Measurements from ENCODE around the gene ZNF827. TPM values are rescaled to one million over a fixed set of nuclear protein-coding genes. Genes with fewer than 3 reads are reported as not detected.

ZNF827 gene
- total and polyA plus RNA-seq, 2 experiments from 2014 or later = 7.8 to 17.5 TPM

DNA sequence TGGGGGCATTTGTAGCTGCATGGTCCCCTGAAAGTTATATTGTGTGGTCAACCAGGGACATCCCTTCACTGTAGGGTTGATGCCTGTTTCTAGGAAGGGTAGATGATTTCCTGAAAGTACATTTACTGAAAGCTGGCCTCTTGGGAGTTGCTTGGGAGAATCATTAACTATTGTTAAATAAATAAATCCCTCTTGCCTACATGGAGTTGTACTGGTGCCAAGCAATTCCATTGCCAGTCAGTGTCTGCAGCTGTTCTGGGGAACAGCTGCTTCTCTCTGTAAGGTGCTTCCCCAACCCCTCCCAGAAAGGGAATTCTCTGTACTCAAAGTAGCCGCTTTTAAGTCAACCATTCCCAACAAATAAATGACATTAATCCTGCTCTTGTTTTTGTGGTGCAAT, 207.6 kb downstream of the ZNF827 start:
- Histone ChIP-seq H2AFZ (no peak overlapping the region), H3K4me3 (no peak overlapping the region), H3K9me2 (replicated peaks; ENCODE audit: insufficient read depth) (no peaks in the 10 kb centered on the region), H3K27me3 (no peaks in the 10 kb centered on the region), H3K4me1 (ENCODE audit: insufficient read depth) (peaks cover 40% of the 10 kb centered on the region), H4K20me1 (ENCODE audit: insufficient read depth, poor library complexity, severe bottlenecking) (no peaks in the 10 kb centered on the region), H3K27ac (peak overlapping the region; percentile 32), H3K9me3 (ENCODE audit: low read depth) (no peaks in the 10 kb centered on the region), H3K36me3 (replicated peaks; ENCODE audit: insufficient read depth, low read depth) (no peaks in the 10 kb centered on the region), H3K4me2 (peak overlapping the region; percentile 57), H3K79me2 (no peaks in the 10 kb centered on the region)
- DNase-seq (ENCODE audit: low spot score) = peak; percentile 58
- TF ChIP-seq EZH2 (IDR thresholded peaks at IDR 0.05; ENCODE audit: borderline replicate concordance) (no peak), EZH2phosphoT487 (IDR thresholded peaks at IDR 0.05; ENCODE audit: low read depth, severe bottlenecking, unreplicated experiment) (no peak)
- TF ChIP-seq, protein P1, sequence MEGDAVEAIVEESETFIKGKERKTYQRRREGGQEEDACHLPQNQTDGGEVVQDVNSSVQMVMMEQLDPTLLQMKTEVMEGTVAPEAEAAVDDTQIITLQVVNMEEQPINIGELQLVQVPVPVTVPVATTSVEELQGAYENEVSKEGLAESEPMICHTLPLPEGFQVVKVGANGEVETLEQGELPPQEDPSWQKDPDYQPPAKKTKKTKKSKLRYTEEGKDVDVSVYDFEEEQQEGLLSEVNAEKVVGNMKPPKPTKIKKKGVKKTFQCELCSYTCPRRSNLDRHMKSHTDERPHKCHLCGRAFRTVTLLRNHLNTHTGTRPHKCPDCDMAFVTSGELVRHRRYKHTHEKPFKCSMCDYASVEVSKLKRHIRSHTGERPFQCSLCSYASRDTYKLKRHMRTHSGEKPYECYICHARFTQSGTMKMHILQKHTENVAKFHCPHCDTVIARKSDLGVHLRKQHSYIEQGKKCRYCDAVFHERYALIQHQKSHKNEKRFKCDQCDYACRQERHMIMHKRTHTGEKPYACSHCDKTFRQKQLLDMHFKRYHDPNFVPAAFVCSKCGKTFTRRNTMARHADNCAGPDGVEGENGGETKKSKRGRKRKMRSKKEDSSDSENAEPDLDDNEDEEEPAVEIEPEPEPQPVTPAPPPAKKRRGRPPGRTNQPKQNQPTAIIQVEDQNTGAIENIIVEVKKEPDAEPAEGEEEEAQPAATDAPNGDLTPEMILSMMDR (IDR thresholded peaks at IDR 0.05; ENCODE audit: poor library complexity) = no peak
- WGBS (ENCODE audit: low lambda C conversion rate, missing lambda C conversion rate) = 48% methylated on average over 1 of the region's 1 CpG

DNA sequence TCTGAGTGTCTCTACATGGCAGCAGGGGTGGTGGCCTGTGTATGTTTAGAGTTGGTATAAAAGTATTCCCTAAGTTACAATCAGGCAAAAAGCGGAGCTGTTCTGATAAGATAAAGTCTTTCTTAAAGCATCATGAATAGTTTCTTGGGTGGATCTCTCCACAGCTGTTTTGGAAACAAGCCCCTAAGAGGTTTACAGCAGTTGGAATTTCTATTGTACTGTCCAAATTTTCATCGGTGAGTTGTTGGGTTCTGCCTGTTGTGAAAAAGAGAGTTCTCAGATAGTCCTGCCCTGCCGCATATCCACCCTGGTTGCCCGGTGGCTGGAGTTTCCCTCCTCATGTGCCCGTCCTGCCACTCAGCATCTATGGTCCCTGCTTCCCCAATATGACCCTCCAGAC, 208.6 kb downstream of the ZNF827 start:
- Histone ChIP-seq H3K9me3 (ENCODE audit: low read depth) (no peaks in the 10 kb centered on the region), H3K27me3 (no peaks in the 10 kb centered on the region), H3K27ac (no peak overlapping the region), H4K20me1 (ENCODE audit: insufficient read depth, poor library complexity, severe bottlenecking) (no peaks in the 10 kb centered on the region), H3K9me2 (replicated peaks; ENCODE audit: insufficient read depth) (no peaks in the 10 kb centered on the region), H3K36me3 (replicated peaks; ENCODE audit: insufficient read depth, low read depth) (no peaks in the 10 kb centered on the region), H3K4me2 (no peak overlapping the region), H2AFZ (no peak overlapping the region), H3K4me3 (no peak overlapping the region), H3K79me2 (no peaks in the 10 kb centered on the region), H3K4me1 (ENCODE audit: insufficient read depth) (peaks cover 31% of the 10 kb centered on the region)
- WGBS (ENCODE audit: low lambda C conversion rate, missing lambda C conversion rate) = 78% methylated on average over 5 of the region's 5 CpGs
- TF ChIP-seq, protein P1 (IDR thresholded peaks at IDR 0.05; ENCODE audit: poor library complexity) = no peak
- TF ChIP-seq EZH2phosphoT487 (IDR thresholded peaks at IDR 0.05; ENCODE audit: low read depth, severe bottlenecking, unreplicated experiment) = no peak
- TF ChIP-seq EZH2 (IDR thresholded peaks at IDR 0.05; ENCODE audit: borderline replicate concordance) = no peak
- DNase-seq (ENCODE audit: low spot score) = no peak

DNA sequence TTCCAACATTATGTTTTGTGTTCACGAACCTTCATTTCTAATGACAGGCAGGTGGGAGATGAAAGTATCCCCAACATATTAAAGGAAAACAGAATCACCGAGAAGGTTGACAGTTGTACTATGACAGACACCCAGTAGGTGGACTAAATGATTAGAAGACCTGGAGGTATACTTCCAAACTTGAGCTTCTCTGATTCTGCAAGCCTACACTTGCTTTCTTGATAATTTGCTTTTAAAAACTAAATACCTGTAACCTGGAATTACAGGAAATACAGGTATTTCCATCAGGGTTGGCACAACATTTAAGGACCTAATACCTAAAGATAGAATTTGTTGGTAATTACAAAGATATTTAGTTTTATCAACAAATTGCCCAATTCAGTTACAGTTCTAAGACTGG, 215.3 kb downstream of the ZNF827 start:
- Histone ChIP-seq H4K20me1 (ENCODE audit: insufficient read depth, poor library complexity, severe bottlenecking) (no peaks in the 10 kb centered on the region), H3K4me3 (no peak overlapping the region), H2AFZ (no peak overlapping the region), H3K27me3 (no peaks in the 10 kb centered on the region), H3K36me3 (replicated peaks; ENCODE audit: insufficient read depth, low read depth) (no peaks in the 10 kb centered on the region), H3K9me3 (ENCODE audit: low read depth) (no peaks in the 10 kb centered on the region), H3K4me1 (ENCODE audit: insufficient read depth) (no peaks in the 10 kb centered on the region), H3K9me2 (replicated peaks; ENCODE audit: insufficient read depth) (no peaks in the 10 kb centered on the region), H3K27ac (no peak overlapping the region), H3K4me2 (no peak overlapping the region), H3K79me2 (no peaks in the 10 kb centered on the region)
- no peak for DNase-seq (ENCODE audit: low spot score)
- TF ChIP-seq EZH2phosphoT487 (IDR thresholded peaks at IDR 0.05; ENCODE audit: low read depth, severe bottlenecking, unreplicated experiment) = no peak
- TF ChIP-seq EZH2 (IDR thresholded peaks at IDR 0.05; ENCODE audit: borderline replicate concordance) = no peak
- TF ChIP-seq, protein P1 (IDR thresholded peaks at IDR 0.05; ENCODE audit: poor library complexity) = no peak
- WGBS (ENCODE audit: low lambda C conversion rate, missing lambda C conversion rate) = 90% methylated on average over 2 of the region's 2 CpGs

DNA sequence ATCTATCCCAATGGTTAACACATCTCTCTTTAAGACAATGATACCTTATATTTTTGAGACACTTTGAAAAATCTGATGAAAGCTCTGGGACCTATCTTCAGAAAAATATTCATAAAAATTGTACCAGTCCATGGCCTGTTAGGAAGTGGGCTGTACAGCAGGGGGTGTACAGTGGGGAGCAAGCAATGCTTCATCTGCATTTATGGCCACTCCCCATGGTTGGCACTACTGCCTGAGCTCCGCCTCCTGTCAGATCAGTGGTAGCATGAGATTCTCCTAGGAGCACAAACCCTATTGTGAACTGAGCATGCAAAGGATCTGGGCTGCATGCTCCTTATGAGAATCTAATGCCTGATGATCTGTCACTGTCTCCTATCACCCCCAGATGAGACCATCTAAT, 216.1 kb downstream of the ZNF827 start:
- H3K36me3 ChIP-seq (replicated peaks; ENCODE audit: insufficient read depth, low read depth) = no peaks in the 10 kb centered on the region
- H3K4me1 ChIP-seq (ENCODE audit: insufficient read depth) = no peaks in the 10 kb centered on the region
- no peaks in the 10 kb centered on the region for H3K9me2 ChIP-seq (replicated peaks; ENCODE audit: insufficient read depth)
- no peak overlapping the region for H3K4me2 ChIP-seq
- no peak for DNase-seq (ENCODE audit: low spot score)
- TF ChIP-seq EZH2phosphoT487 (IDR thresholded peaks at IDR 0.05; ENCODE audit: low read depth, severe bottlenecking, unreplicated experiment) (no peak), EZH2 (IDR thresholded peaks at IDR 0.05; ENCODE audit: borderline replicate concordance) (no peak)
- TF ChIP-seq, protein P1 (IDR thresholded peaks at IDR 0.05; ENCODE audit: poor library complexity) = no peak
- no peaks in the 10 kb centered on the region for H4K20me1 ChIP-seq (ENCODE audit: insufficient read depth, poor library complexity, severe bottlenecking)
- WGBS (ENCODE audit: low lambda C conversion rate, missing lambda C conversion rate) = 100% methylated on average over 1 of the region's 1 CpG
- no peaks in the 10 kb centered on the region for H3K9me3 ChIP-seq (ENCODE audit: low read depth)
- no peak overlapping the region for H2AFZ ChIP-seq
- H3K4me3 ChIP-seq = no peak overlapping the region
- H3K27ac ChIP-seq = no peak overlapping the region
- H3K79me2 ChIP-seq = no peaks in the 10 kb centered on the region
- H3K27me3 ChIP-seq = no peaks in the 10 kb centered on the region
